BLaER1 treated with 17β-estradiol and CSF1 and Interleukin-3, amounts not matched to agents 10 nM and 100 nM (cell line): ENCODE measurements around the gene FAF1.
A peak's percentile ranks its signal among the peaks of the same experiment; 100 is the strongest.
"Not testable (repeated sequence)": the region's sequence is repeated elsewhere in the genome, so short reads cannot be mapped to it uniquely, and the experiment has no call there.

Source experiments
- H3K27ac ChIP-seq, 11 experiments: shearing (Covaris generic); formaldehyde crosslinking; 2 replicates each; pipeline ENCODE4 v1.8.1; 2022
- H3K27me3 ChIP-seq, 11 experiments: shearing (Covaris generic); formaldehyde crosslinking; 2 replicates each; pipeline ENCODE4 v1.8.1; 2022
- H3K36me3 ChIP-seq, 11 experiments: shearing (Covaris generic); formaldehyde crosslinking; 2 replicates each; pipeline ENCODE4 v1.8.1; 2022
- H3K4me1 ChIP-seq, 10 experiments: shearing (Covaris generic); formaldehyde crosslinking; 2 replicates each; pipeline ENCODE4 v1.8.1; 2022
- H3K4me2 ChIP-seq, 11 experiments: shearing (Covaris generic); formaldehyde crosslinking; 2 replicates each; pipeline ENCODE4 v1.8.1; 2022
- H3K4me3 ChIP-seq, 10 experiments: shearing (Covaris generic); formaldehyde crosslinking; 2 replicates each; pipeline ENCODE4 v1.8.1; 2022
- H3K9ac ChIP-seq, 11 experiments: shearing (Covaris generic); formaldehyde crosslinking; 2 replicates each; pipeline ENCODE4 v1.8.1; 2022
- H3K9me3 ChIP-seq, 11 experiments: shearing (Covaris generic); formaldehyde crosslinking; replicated peaks in 1 of 11; 2 replicates each; pipeline ENCODE4 v1.8.1; 2022
- H4K20me1 ChIP-seq, 11 experiments: shearing (Covaris generic); formaldehyde crosslinking; 2 replicates each; pipeline ENCODE4 v1.8.1; 2022
- Cebpa-rat ChIP-seq, 11 experiments: shearing (Covaris generic); IDR thresholded peaks; 2 replicates each; pipeline ENCODE4 v1.8.1; 2022

FAF1 gene

DNA sequence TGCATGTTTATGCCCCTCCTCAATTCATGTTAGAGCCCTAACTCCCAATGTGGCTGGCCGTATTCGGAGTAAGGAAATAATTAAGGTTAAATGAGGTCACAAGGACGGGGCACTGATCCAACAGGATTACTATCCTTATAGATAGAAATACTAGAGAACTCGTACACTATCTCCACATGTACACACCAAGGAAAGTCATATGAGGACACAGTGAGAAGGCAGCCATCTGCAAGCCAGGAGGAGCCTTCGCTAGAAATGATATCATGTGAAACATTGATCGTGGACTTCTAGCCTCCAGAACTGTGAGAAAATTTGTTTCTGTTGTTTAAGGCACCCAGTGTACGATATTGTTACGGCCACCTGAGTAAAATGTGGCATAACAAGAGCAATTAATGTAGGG, 79.7 kb downstream of the FAF1 start:
- no peak overlapping the region for H3K4me3 ChIP-seq

DNA sequence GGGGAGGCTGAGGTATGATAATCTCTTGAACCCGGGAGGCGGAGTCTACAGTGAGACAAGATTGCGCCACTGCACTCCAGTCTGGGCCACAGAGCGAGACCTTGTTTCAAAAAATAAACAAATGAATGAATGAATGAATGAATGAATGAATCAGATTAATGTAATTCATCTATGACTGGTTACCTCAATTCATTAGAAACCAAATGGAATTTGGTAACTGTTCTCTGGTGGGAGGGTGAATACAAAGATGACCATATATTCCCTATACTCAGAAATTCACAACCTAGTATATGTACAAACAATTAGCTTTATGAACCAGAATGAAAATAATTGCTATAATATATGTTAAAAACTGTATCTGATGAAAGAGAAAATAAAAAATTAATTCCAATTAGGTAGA, 80.9 kb downstream of the FAF1 start:
- Histone ChIP-seq H3K4me2 (no peak overlapping the region), H3K36me3 (peaks cover 0 to 13% (median 0%) of the 10 kb centered on the region in 11 experiments; a peak in 2 of 22 replicates), H3K9me3 (peaks cover 0 to 16% (median 4%) of the 10 kb centered on the region in 11 experiments; a peak in 6 of 22 replicates), H3K27me3 (no peaks in the 10 kb centered on the region), H3K4me3 (no peak overlapping the region), H3K9ac (no peak overlapping the region), H3K27ac (no peak overlapping the region), H3K4me1 (peaks cover 0 to 6% (median 0%) of the 10 kb centered on the region in 10 experiments; a peak in 4 of 20 replicates), H4K20me1 (peaks cover 0 to 63% (median 5%) of the 10 kb centered on the region in 11 experiments; a peak in 9 of 22 replicates)
- TF ChIP-seq Cebpa-rat (IDR thresholded peaks at IDR 0.05), result no peak

More for the DNA sequence above, 79.7 kb downstream of the FAF1 start:
- peaks cover 0 to 57% (median 5%) of the 10 kb centered on the region in 11 experiments; a peak in 9 of 22 replicates for H4K20me1 ChIP-seq
- no peak overlapping the region for H3K9ac ChIP-seq
- peaks cover 0 to 6% (median 0%) of the 10 kb centered on the region in 10 experiments; a peak in 4 of 20 replicates for H3K4me1 ChIP-seq
- no peak overlapping the region for H3K27ac ChIP-seq
- H3K4me2 ChIP-seq, result no peak overlapping the region
- no peaks in the 10 kb centered on the region for H3K27me3 ChIP-seq
- peaks cover 0 to 18% (median 4%) of the 10 kb centered on the region in 11 experiments; a peak in 6 of 22 replicates for H3K9me3 ChIP-seq
- no peak for TF ChIP-seq Cebpa-rat (IDR thresholded peaks at IDR 0.05)
- H3K36me3 ChIP-seq, result peaks cover 0 to 13% (median 0%) of the 10 kb centered on the region in 11 experiments; a peak in 2 of 22 replicates

DNA sequence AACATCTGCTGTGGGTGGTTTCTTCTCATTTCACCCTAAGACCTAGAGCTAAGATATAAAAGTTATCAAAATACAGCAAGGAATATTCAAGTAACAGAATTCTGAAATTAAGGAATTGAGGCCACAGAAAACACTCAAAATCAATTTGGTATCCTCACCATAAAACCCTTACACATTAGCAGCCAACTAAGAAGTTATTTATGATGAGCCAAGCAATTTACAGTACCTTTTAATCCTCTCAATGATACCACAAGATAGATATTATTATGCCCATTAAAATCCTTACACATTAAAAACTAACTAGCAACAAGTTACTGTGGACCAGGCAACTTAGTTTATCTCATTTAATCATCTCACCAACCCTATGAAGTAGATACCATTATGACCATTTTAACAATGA, 81.6 kb downstream of the FAF1 start:
- Histone ChIP-seq H3K27me3 (no peaks in the 10 kb centered on the region), H3K36me3 (peaks cover 0 to 13% (median 0%) of the 10 kb centered on the region in 11 experiments; a peak in 1 of 22 replicates), H3K27ac (no peak overlapping the region), H3K9me3 (peaks cover 0 to 9% (median 0%) of the 10 kb centered on the region in 11 experiments; a peak in 5 of 22 replicates), H4K20me1 (peaks cover 0 to 62% (median 5%) of the 10 kb centered on the region in 11 experiments; a peak in 8 of 22 replicates), H3K4me3 (no peak overlapping the region), H3K9ac (no peak overlapping the region), H3K4me1 (peaks cover 0 to 8% (median 0%) of the 10 kb centered on the region in 10 experiments; a peak in 4 of 20 replicates), H3K4me2 (no peak overlapping the region)
- TF ChIP-seq Cebpa-rat (IDR thresholded peaks at IDR 0.05), result no peak

DNA sequence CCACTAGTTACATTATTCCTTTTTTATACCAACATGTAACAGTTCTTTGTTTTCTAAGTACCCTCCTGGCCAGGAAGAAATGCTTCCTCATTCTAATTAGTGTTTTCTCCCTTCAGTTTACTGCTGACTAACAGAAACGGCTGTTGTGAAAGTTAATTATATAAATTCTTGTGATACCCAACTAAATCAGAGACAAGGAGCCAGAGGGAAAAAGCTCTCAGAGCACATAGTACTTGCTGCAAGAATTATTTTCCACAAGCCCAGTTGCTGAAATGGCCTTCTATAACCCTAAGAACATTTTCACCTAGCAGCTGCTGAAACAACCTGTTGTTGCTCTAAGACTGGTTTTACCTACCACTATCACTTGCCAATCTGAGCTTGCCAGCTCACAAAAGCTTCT, 82.4 kb downstream of the FAF1 start:
- TF ChIP-seq Cebpa-rat (IDR thresholded peaks at IDR 0.05), result no peak
- Histone ChIP-seq H3K4me3 (no peak overlapping the region), H3K9ac (no peak overlapping the region), H3K9me3 (peaks cover 0 to 2% (median 0%) of the 10 kb centered on the region in 11 experiments; a peak in 2 of 22 replicates), H3K4me1 (peaks cover 0 to 14% (median 0%) of the 10 kb centered on the region in 10 experiments; a peak in 4 of 20 replicates), H4K20me1 (peaks cover 0 to 62% (median 5%) of the 10 kb centered on the region in 11 experiments; a peak in 8 of 22 replicates), H3K36me3 (peaks cover 0 to 13% (median 0%) of the 10 kb centered on the region in 11 experiments; a peak in 1 of 22 replicates), H3K4me2 (peak overlapping the region in 1 of 11 experiments; percentile 54; a peak in 2 of 22 replicates), H3K27me3 (no peaks in the 10 kb centered on the region), H3K27ac (no peak overlapping the region)

DNA sequence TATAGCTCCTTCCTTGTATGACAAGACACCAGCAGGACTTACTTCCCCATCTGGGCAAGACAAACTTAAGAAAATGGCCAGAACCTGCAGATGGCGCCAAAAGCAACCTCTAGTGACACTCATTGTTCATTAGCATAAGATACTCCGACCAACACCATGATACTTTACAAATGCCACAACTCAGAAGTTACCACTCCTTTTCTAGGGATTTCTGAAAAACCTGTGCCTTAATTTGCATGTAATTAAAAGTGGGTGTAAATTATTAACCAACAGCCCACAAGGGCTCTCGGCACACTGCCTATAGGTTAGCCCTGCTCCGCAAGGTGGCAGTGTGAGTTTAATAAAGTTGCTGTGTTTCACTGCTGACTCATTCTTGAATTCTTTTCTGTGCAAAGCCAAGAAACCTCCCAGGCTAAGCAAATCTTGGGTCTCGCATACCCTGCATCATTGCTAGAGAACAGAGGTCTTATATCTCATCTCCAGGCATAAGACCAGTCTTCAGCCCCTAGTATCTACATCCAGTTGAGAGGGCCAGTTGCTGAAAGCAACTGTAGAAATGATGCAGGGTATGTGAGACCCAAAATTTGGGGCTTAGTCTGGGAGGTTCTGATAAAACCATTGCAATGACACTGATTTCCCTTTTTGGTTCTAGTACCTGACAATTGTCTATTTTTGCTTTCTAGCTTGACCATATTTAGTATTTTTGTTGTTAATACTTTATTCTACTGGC, 86.4 kb downstream of the FAF1 start:
- no peak overlapping the region for H3K9ac ChIP-seq
- no peak overlapping the region for H3K4me2 ChIP-seq
- H3K4me3 ChIP-seq, result no peak overlapping the region

DNA sequence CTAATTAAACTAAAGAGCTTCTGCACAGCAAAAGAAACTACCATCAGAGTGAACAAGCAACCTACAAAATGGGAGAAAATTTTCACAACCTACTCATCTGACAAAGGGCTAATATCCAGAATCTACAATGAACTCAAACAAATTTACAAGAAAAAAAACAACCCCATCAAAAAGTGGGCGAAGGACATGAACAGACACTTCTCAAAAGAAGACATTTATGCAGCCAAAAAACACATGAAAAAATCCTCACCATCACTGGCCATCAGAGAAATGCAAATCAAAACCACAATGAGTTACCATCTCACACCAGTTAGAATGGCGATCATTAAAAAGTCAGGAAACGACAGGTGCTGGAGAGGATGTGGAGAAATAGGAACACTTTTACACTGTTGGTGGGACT, 95.2 kb downstream of the FAF1 start:
- peaks cover 7 to 22% (median 14%) of the 10 kb centered on the region in 11 experiments; a peak in 14 of 22 replicates for H3K36me3 ChIP-seq

More for the DNA sequence above, 86.4 kb downstream of the FAF1 start:
- TF ChIP-seq Cebpa-rat (IDR thresholded peaks at IDR 0.05), result no peak
- no peak overlapping the region for H3K27ac ChIP-seq
- peaks cover 0 to 14% (median 0%) of the 10 kb centered on the region in 10 experiments; a peak in 4 of 20 replicates for H3K4me1 ChIP-seq
- H4K20me1 ChIP-seq, result peaks cover 0 to 51% (median 1%) of the 10 kb centered on the region in 11 experiments; a peak in 7 of 22 replicates
- peaks cover 0 to 7% (median 0%) of the 10 kb centered on the region in 11 experiments; a peak in 2 of 22 replicates for H3K36me3 ChIP-seq
- no peaks in the 10 kb centered on the region for H3K27me3 ChIP-seq
- H3K9me3 ChIP-seq, result no peaks in the 10 kb centered on the region

DNA sequence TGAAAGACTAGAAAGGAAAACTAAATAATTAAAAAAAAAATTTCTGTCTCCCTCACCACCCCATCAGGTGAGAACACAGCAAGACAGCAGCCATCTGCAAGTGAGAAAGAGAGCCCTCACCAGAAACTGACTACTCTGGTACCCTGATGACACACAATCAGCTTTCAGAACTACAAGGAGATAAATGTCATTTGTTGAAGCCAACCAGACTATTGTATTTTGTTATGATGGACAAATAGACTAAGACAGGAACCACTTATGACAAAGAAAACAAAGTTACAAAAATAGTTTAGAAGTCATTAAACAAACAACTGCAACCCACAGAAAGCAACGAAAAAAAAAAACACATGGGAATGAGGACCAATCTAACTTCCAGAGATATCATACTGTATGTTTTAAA, 98.3 kb downstream of the FAF1 start:
- no peak for TF ChIP-seq Cebpa-rat (IDR thresholded peaks at IDR 0.05)
- Histone ChIP-seq H3K27me3 (no peaks in the 10 kb centered on the region), H3K4me1 (no peaks in the 10 kb centered on the region), H3K4me2 (no peak overlapping the region), H4K20me1 (peaks cover 0 to 32% (median 4%) of the 10 kb centered on the region in 11 experiments; a peak in 5 of 22 replicates), H3K27ac (no peak overlapping the region), H3K36me3 (peaks cover 6 to 24% (median 15%) of the 10 kb centered on the region in 11 experiments; a peak in 14 of 22 replicates), H3K9ac (no peak overlapping the region), H3K9me3 (peaks cover 52 to 60% (median 55%) of the 10 kb centered on the region in 11 experiments), H3K4me3 (no peak overlapping the region)

More for the DNA sequence above, 95.2 kb downstream of the FAF1 start:
- H3K9me3 ChIP-seq, result peaks cover 49 to 66% (median 61%) of the 10 kb centered on the region in 11 experiments
- not testable (repeated sequence) for H3K4me3 ChIP-seq, H3K27ac ChIP-seq, H3K27me3 ChIP-seq, H3K9ac ChIP-seq, H4K20me1 ChIP-seq, H3K4me2 ChIP-seq, H3K4me1 ChIP-seq

DNA sequence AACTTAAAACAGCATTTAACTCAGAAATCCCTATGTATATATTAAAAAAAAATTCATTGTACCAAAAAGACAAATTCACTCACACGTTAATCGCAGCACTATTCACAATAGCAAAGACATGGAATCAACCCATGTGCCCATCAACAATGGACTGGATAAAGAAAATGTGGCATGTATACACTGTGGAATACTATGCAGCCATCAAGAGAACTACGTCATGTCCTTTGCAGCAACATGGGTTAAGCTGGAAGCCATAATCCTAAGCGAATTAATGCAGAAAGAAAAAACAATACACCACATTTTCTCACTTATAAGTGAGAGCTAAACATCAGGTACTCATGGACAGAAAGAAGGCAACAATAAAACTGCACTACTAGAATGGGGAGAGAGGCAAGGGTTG, 99.4 kb downstream of the FAF1 start:
- Histone ChIP-seq H3K27me3 (no peaks in the 10 kb centered on the region), H4K20me1 (peaks cover 0 to 32% (median 4%) of the 10 kb centered on the region in 11 experiments; a peak in 5 of 22 replicates), H3K9ac (no peak overlapping the region), H3K27ac (no peak overlapping the region), H3K36me3 (peaks cover 0 to 20% (median 16%) of the 10 kb centered on the region in 11 experiments; a peak in 13 of 22 replicates), H3K4me3 (no peak overlapping the region), H3K4me2 (no peak overlapping the region), H3K4me1 (no peaks in the 10 kb centered on the region), H3K9me3 (peaks cover 42 to 49% (median 44%) of the 10 kb centered on the region in 11 experiments)
- no peak for TF ChIP-seq Cebpa-rat (IDR thresholded peaks at IDR 0.05)

DNA sequence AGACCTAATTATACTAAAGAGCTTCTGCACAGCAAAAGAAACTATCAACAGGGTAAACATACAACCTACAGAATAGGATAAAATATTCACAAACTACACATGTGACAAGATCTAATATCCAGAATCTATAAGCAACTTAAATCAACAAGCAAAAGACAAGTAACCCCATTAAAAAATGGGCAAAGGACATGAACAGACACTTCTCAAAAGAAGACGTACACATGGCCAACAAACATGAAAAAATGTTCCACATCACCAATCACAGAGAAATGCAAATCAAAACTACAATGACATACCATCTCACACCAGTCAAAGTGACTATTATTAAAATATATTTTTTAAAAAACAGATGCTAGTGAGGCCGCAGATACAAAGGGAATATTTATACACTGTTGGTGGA, 99.8 kb downstream of the FAF1 start:
- Histone ChIP-seq H4K20me1 (peaks cover 0 to 32% (median 4%) of the 10 kb centered on the region in 11 experiments; a peak in 5 of 22 replicates), H3K4me1 (no peaks in the 10 kb centered on the region), H3K27me3 (no peaks in the 10 kb centered on the region), H3K4me3 (no peak overlapping the region), H3K36me3 (peaks cover 0 to 20% (median 16%) of the 10 kb centered on the region in 11 experiments; a peak in 13 of 22 replicates), H3K27ac (no peak overlapping the region), H3K4me2 (no peak overlapping the region), H3K9me3 (peaks cover 41 to 49% (median 44%) of the 10 kb centered on the region in 11 experiments), H3K9ac (no peak overlapping the region)
- no peak for TF ChIP-seq Cebpa-rat (IDR thresholded peaks at IDR 0.05)
